Gastroesophageal sphincter (tissue), 4 donors: ENCODE measurements around the gene FBLN1. TPM values are rescaled to one million over a fixed set of nuclear protein-coding genes. Genes with fewer than 3 reads are reported as not detected.

Experiments used
- ATAC-seq: fragments of 150-250 bp; one replicate; pipeline ENCODE4 v1.9.1; 2016; ENCODE audit warnings: mild to moderate bottlenecking, moderate library complexity
- H3K27ac ChIP-seq, 4 donors: fragments of 200-600 bp; sonication (generic) in 3 of 4; 1 replicate in 3 of 4; 2 replicates in 1 of 4; pipeline ENCODE4 v1.5.1; 2016 to 2019
- H3K27me3 ChIP-seq: fragments of 200-600 bp; sonication (generic); one replicate; pipeline ENCODE4 v1.5.1; 2019
- H3K36me3 ChIP-seq, 2 donors: fragments of 200-600 bp; sonication (generic); one replicate each; pipeline ENCODE4 v1.5.1; 2019; ENCODE audit warnings: control low read depth in 1 of 2
- H3K4me1 ChIP-seq, 3 donors: fragments of 200-600 bp; sonication (generic); 1 replicate in 2 of 3; 2 replicates in 1 of 3; pipeline ENCODE4 v1.5.1; 2016 to 2019; ENCODE audit warnings: control low read depth in 2 of 3
- H3K4me3 ChIP-seq, 2 donors: fragments of 200-600 bp; sonication (generic); one replicate each; pipeline ENCODE4 v1.5.1; 2019; ENCODE audit warnings: mild to moderate bottlenecking in 1 of 2, moderate library complexity in 1 of 2
- H3K9me3 ChIP-seq, 3 donors: fragments of 200-600 bp; sonication (generic); one replicate each; pipeline ENCODE4 v1.5.1; 2017 to 2019; ENCODE audit warnings: control low read depth in 2 of 3
- CTCF ChIP-seq, 4 experiments: fragments of 200-600 bp in 2 of 4; fragments of 450-650 bp in 2 of 4; sonication (generic) in 1 of 4; IDR thresholded peaks; one replicate each; pipeline ENCODE4 v1.5.1; 2017 to 2019; ENCODE audit warnings: antibody characterized with exemption in 4 of 4, mild to moderate bottlenecking in 2 of 4, moderate library complexity in 2 of 4
- EP300 ChIP-seq: sonication (generic); formaldehyde crosslinking; IDR thresholded peaks from one replicate; pipeline ENCODE4 v1.6.1; 2017; ENCODE audit warnings: antibody characterized with exemption, mild to moderate bottlenecking
- POLR2A ChIP-seq, 2 donors: fragments of 450-650 bp; IDR thresholded peaks; one replicate each; pipeline ENCODE4 v1.6.1; 2017; ENCODE audit warnings: antibody characterized with exemption in 2 of 2, mild to moderate bottlenecking in 2 of 2, moderate library complexity in 1 of 2
- POLR2AphosphoS5 ChIP-seq: sonication (generic); formaldehyde crosslinking; IDR thresholded peaks from one replicate; pipeline ENCODE4 v1.6.1; 2017; ENCODE audit warnings: antibody characterized with exemption
- WGBS, 2 donors: methylation state at CpG; one replicate each; pipeline ENCODE4 v1.1.5; 2018; ENCODE audit warnings: low coverage in 1 of 2; 5-methylcytosine and 5-hydroxymethylcytosine counted together
- total RNA-seq, 4 donors: library from RNA; depleted of rRNA; stranded (reverse); fragments of >200 nt; gene quantifications; one replicate each; pipeline ENCODE4 v1.1.0, GENCODE V29; 2016

FBLN1 gene
- total RNA-seq, 4 donors from 2014 or later = 241 to 597 (median 382) TPM

- WGBS, 2 donors = 13 to 33% methylated on average over 9 to 11 of the region's 15 CpGs
- no peak for ATAC-seq
- Histone ChIP-seq H3K27ac (no peak overlapping the region), H3K36me3 (no peaks in the 10 kb centered on the region), H3K9me3 (no peaks in the 10 kb centered on the region), H3K4me3 (no peak overlapping the region), H3K4me1 (no peaks in the 10 kb centered on the region), H3K27me3 (peaks cover 71% of the 10 kb centered on the region)
- no peak for TF ChIP-seq POLR2A (IDR thresholded peaks at IDR 0.05)
Observed at GRCh38 chr22:45632791-45633515, 130.3 kb downstream of the FBLN1 start.

GRCh38 chr22:45636683-45637082 lies 134.0 kb downstream of the FBLN1 start:
- no peaks in the 10 kb centered on the region for H3K4me1 ChIP-seq
- 92 to 100% methylated on average over 3 to 4 of the region's 7 CpGs for WGBS, 2 donors
- no peak overlapping the region for H3K27ac ChIP-seq
- H3K27me3 ChIP-seq = peaks cover 65% of the 10 kb centered on the region
- no peaks in the 10 kb centered on the region for H3K9me3 ChIP-seq
- TF ChIP-seq CTCF (IDR thresholded peaks at IDR 0.05) (no peak), POLR2A (IDR thresholded peaks at IDR 0.05) (no peak), EP300 (no peak), POLR2AphosphoS5 (no peak)
- no peak overlapping the region for H3K4me3 ChIP-seq
- ATAC-seq = no peak
- no peaks in the 10 kb centered on the region for H3K36me3 ChIP-seq

GRCh38 chr22:45638197-45638596 lies 135.5 kb downstream of the FBLN1 start:
- no peak for ATAC-seq
- 69 to 71% methylated on average over 3 of the region's 3 CpGs for WGBS, 2 donors
- H3K36me3 ChIP-seq = no peaks in the 10 kb centered on the region
- H3K4me3 ChIP-seq = no peak overlapping the region
- H3K27me3 ChIP-seq = peaks cover 57% of the 10 kb centered on the region
- no peaks in the 10 kb centered on the region for H3K4me1 ChIP-seq
- no peak overlapping the region for H3K27ac ChIP-seq
- no peaks in the 10 kb centered on the region for H3K9me3 ChIP-seq
- TF ChIP-seq CTCF (IDR thresholded peaks at IDR 0.05) (no peak), EP300 (no peak), POLR2AphosphoS5 (no peak), POLR2A (IDR thresholded peaks at IDR 0.05) (no peak)

- H3K4me3 ChIP-seq = no peak overlapping the region
Observed at GRCh38 chr22:45638834-45639746, 136.4 kb downstream of the FBLN1 start.

More at GRCh38 chr22:45638834-45639746, 136.4 kb downstream of the FBLN1 start:
- Histone ChIP-seq H3K36me3 (no peaks in the 10 kb centered on the region), H3K4me1 (no peaks in the 10 kb centered on the region), H3K9me3 (no peaks in the 10 kb centered on the region), H3K27ac (no peak overlapping the region), H3K27me3 (peaks cover 54% of the 10 kb centered on the region)
- 44 to 63% methylated on average over 1 to 9 of the region's 21 CpGs for WGBS, 2 donors
- peak; percentile 84 for ATAC-seq
- TF ChIP-seq CTCF (IDR thresholded peaks at IDR 0.05) (peak in 1 of 4 experiments; percentile 5), POLR2AphosphoS5 (no peak)
